ENCODE data around the gene SSX2.
"Not testable (repeated sequence)": the region's sequence is repeated elsewhere in the genome, so short reads cannot be mapped to it uniquely, and the experiment has no call there.

GRCh38 chrX:52692034-52692433, 14.9 kb downstream of the SSX2 start:
- TF ChIP-seq CTCF, POLR2A (IDR thresholded peaks at IDR 0.05): not testable (repeated sequence)
